ENCODE results near the gene AOC2. TPM values are rescaled to one million over a fixed set of nuclear protein-coding genes. Genes with fewer than 3 reads are reported as not detected.

AOC2 gene
- total and polyA plus RNA-seq, 2 of the 8 experiments (the other 6 are each of a cell fraction or from before 2014, with no cell fraction given), result 4.2 to 4.7 TPM

DNA sequence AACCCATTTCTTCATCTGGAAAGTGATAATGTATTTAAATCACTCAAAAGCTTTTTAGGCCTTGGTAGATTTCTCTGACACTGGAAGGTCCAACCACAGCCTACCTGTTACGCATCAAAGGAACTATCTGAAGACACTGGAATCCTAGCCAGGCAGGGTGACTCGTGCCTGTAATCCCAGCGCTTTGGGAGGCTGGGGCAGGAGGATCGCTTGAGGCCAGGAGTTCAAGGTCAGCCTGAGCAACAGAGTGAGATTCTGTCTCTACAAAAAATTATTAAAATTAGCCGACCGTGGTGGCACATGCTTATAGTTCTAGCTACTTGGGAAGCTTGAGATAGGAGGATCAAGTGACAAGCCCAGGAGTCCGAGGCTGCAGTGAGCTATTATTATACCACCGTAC is 37.8 kb downstream of the AOC2 start (continued):
- TF ChIP-seq EZH2 (IDR thresholded peaks at IDR 0.05; ENCODE audit: low read depth, low read length, severe bottlenecking) (no peak), RFX5 (IDR thresholded peaks at IDR 0.05; ENCODE audit: borderline replicate concordance, low read depth, low read length) (no peak), POLR2A (IDR thresholded peaks at IDR 0.05; ENCODE audit: control extremely low read depth in 1 of 2, low read depth in 2 of 2, low read length in 2 of 2) (no peak)
